GM19372 (cell line): ENCODE data around the gene BIRC3.
"Not testable (repeated sequence)": the region's sequence is repeated elsewhere in the genome, so short reads cannot be mapped to it uniquely, and the experiment has no call there.

ENCODE experiments used
- ATAC-seq: cut with Tn5 transposase; IDR thresholded peaks from one replicate; pipeline ENCODE4 v1.9.1; 2021; ENCODE audit warnings: mild to moderate bottlenecking, low read depth, moderate library complexity; ENCODE audit not compliant: unreplicated experiment

The BIRC3 gene

GRCh38 chr11:102293873-102294601, 23.2 kb upstream of the BIRC3 start:
- ATAC-seq = peak; percentile 90

- ATAC-seq = no peak
Measured at GRCh38 chr11:102295045-102295444, 22.2 kb upstream of the BIRC3 start.

- not testable (repeated sequence) for ATAC-seq
Measured at GRCh38 chr11:102296757-102297156, 20.5 kb upstream of the BIRC3 start.

GRCh38 chr11:102300837-102301236, 16.4 kb upstream of the BIRC3 start:
- ATAC-seq = not testable (repeated sequence)

- ATAC-seq = no peak
Measured at GRCh38 chr11:102302241-102302640, 15.0 kb upstream of the BIRC3 start.

GRCh38 chr11:102304686-102305085, 12.6 kb upstream of the BIRC3 start:
- ATAC-seq = no peak

- no peak for ATAC-seq
Measured at GRCh38 chr11:102305352-102306047, 11.8 kb upstream of the BIRC3 start.

GRCh38 chr11:102306048-102306597, 11.2 kb upstream of the BIRC3 start:
- no peak for ATAC-seq

GRCh38 chr11:102306817-102307726, 10.2 kb upstream of the BIRC3 start:
- ATAC-seq = no peak

- no peak for ATAC-seq
Measured at GRCh38 chr11:102307727-102308038, 9.6 kb upstream of the BIRC3 start.

GRCh38 chr11:102309621-102310541, 7.4 kb upstream of the BIRC3 start:
- ATAC-seq = no peak

- no peak for ATAC-seq
Measured at GRCh38 chr11:102312667-102313066, 4.6 kb upstream of the BIRC3 start.

GRCh38 chr11:102313238-102313940, 3.9 kb upstream of the BIRC3 start:
- ATAC-seq = no peak

- no peak for ATAC-seq
Measured at GRCh38 chr11:102314784-102315183, 2.5 kb upstream of the BIRC3 start.

GRCh38 chr11:102316346-102316904, 859 bp upstream of the BIRC3 start:
- ATAC-seq = no peak

- no peak for ATAC-seq
Measured at GRCh38 chr11:102317768-102318103, 452 bp downstream of the BIRC3 start.

- no peak for ATAC-seq
Measured at GRCh38 chr11:102318469-102318868, 1.2 kb downstream of the BIRC3 start.

- no peak for ATAC-seq
Measured at GRCh38 chr11:102319544-102319943, 2.3 kb downstream of the BIRC3 start.

GRCh38 chr11:102320188-102320587, 2.9 kb downstream of the BIRC3 start:
- ATAC-seq = no peak
